Activated CD4-positive, alpha-beta T cell treated with anti-CD3 and anti-CD28 coated beads, Interleukin-10, Interleukin-2, amounts not matched to agents 100 ng/mL and 50 ng/mL, durations not matched to agents 16 hours and 8 hours (primary cell): ENCODE data around the gene AMD1.
"Not testable (repeated sequence)": the region's sequence is repeated elsewhere in the genome, so short reads cannot be mapped to it uniquely, and the experiment has no call there.

Experiments
- DNase-seq: peaks from one replicate; pipeline ENCODE4 v3.0.0-alpha.2; 2020

AMD1 gene

GRCh38 chr6:110878751-110879522 lies 4.4 kb downstream of the AMD1 start:
- peak; percentile 51 for DNase-seq

GRCh38 chr6:110880651-110881050 lies 6.1 kb downstream of the AMD1 start:
- DNase-seq, result no peak

- DNase-seq, result no peak
Measured at GRCh38 chr6:110881546-110882273, 7.1 kb downstream of the AMD1 start.

- DNase-seq, result no peak
Measured at GRCh38 chr6:110882274-110882619, 7.7 kb downstream of the AMD1 start.

GRCh38 chr6:110882824-110883554 lies 8.4 kb downstream of the AMD1 start:
- no peak for DNase-seq

- no peak for DNase-seq
Measured at GRCh38 chr6:110884321-110884720, 9.7 kb downstream of the AMD1 start.

GRCh38 chr6:110885526-110885925 lies 10.9 kb downstream of the AMD1 start:
- DNase-seq, result no peak

- no peak for DNase-seq
Measured at GRCh38 chr6:110886555-110887167, 12.1 kb downstream of the AMD1 start.

GRCh38 chr6:110890288-110890687 lies 15.7 kb downstream of the AMD1 start:
- no peak for DNase-seq

- no peak for DNase-seq
Measured at GRCh38 chr6:110895907-110896608, 21.5 kb downstream of the AMD1 start.

GRCh38 chr6:110897433-110897832 lies 22.8 kb downstream of the AMD1 start:
- no peak for DNase-seq

- DNase-seq, result no peak
Measured at GRCh38 chr6:110898111-110898510, 23.5 kb downstream of the AMD1 start.

GRCh38 chr6:110900028-110900598 lies 25.5 kb downstream of the AMD1 start:
- no peak for DNase-seq

GRCh38 chr6:110901601-110902000 lies 27.0 kb downstream of the AMD1 start:
- not testable (repeated sequence) for DNase-seq

GRCh38 chr6:110902091-110902490 lies 27.5 kb downstream of the AMD1 start:
- no peak for DNase-seq

- DNase-seq, result not testable (repeated sequence)
Measured at GRCh38 chr6:110906273-110906672, 31.7 kb downstream of the AMD1 start.

- no peak for DNase-seq
Measured at GRCh38 chr6:110930781-110931180, 56.2 kb downstream of the AMD1 start.

GRCh38 chr6:110933912-110934311 lies 59.3 kb downstream of the AMD1 start:
- DNase-seq, result no peak

GRCh38 chr6:110934381-110934898 lies 59.9 kb downstream of the AMD1 start:
- DNase-seq, result no peak

GRCh38 chr6:110935171-110935570 lies 60.6 kb downstream of the AMD1 start:
- DNase-seq, result no peak

- no peak for DNase-seq
Measured at GRCh38 chr6:110938171-110938570, 63.6 kb downstream of the AMD1 start.
